Right lung (tissue), 5 donors: Measurements from ENCODE around the gene ITPKB. TPM values are rescaled to one million over a fixed set of nuclear protein-coding genes. Genes with fewer than 3 reads are reported as not detected.

Source experiments
- DNase-seq, 2 donors: peaks; one replicate each; pipeline ENCODE4 v3.0.0-alpha.2; 2013
- polyA plus RNA-seq, 5 donors: library from polyadenylated mRNA; unstranded; fragments of 120-200 nt; gene quantifications; one replicate each; pipeline versions ENCODE4 v1.2.1 to v1.2.3, GENCODE V29; 2013; ENCODE audit warnings: inconsistent platforms in 1 of 5, low replicate concordance in 1 of 5; ENCODE audit not compliant: insufficient read length in 5 of 5, insufficient read depth in 1 of 5

ITPKB gene
- polyA plus RNA-seq, 5 donors, result 23.8 to 33.0 (median 27.3) TPM

GRCh38 chr1:226586650-226587422 is 152.2 kb downstream of the ITPKB start:
- DNase-seq, result no peak

- DNase-seq, result no peak
These were observed 153.0 kb downstream of the ITPKB start for GRCh38 chr1:226586116-226586515.

DNA sequence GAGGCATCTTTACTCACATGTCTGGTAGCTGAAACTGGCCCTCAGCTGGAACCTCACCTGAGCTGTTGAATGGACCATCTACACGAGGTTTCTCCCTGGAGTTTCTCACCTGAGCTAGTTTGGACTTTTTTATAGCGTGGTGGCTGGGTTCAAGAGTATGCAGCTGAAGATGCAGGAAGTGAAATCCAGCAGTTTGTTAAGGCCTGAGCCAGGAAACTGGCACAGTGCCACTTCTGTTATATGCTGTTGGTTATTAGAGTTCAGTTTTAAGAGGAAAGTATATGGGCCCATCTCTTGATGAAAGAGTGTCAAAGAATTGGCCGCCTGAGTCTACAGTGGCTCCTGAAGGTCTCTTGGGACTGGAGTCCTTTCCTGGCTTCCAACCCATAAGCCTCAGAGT is 154.9 kb downstream of the ITPKB start:
- no peak for DNase-seq

DNA sequence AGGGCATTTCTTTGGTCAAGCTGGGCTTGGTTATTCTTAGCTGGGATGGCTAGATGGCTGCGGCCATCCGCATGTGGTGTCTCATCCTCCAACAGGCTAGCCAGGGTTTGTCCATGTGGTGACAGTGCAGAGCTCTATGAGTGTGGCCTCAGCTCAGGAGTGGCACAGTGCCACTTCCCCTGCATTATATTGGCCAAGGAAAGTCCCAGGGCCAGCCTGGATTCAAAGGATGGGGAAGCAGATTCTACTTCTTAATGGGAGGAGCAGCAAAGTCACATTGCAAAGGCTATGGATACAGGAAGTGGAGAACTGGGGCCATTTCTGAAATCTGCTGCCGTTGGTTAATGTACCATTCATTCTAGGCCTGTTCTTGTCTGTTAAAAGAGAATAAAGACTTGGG is 156.1 kb downstream of the ITPKB start:
- no peak for DNase-seq

Other genes starting within 250 kb of the ITPKB start
- gene STUM, start 190.5 kb downstream of the ITPKB start, polyA plus RNA-seq, result 1 to 10 TPM in 4 of 5 donors, under 1 TPM in 1; 0.81 to 2.4 (median 1.3) TPM
- 10 to 100 TPM in 3 of 5 donors, 1 to 10 TPM in 2; 9.3 to 17.9 (median 11.3) TPM for gene PSEN2, start 131.3 kb upstream of the ITPKB start, polyA plus RNA-seq
- gene COQ8A, start 201.0 kb upstream of the ITPKB start, polyA plus RNA-seq, result 10 to 100 TPM; 23.7 to 40.6 (median 33.8) TPM